NCI-H1436 (cell line): Measurements from ENCODE around the gene ZC3H12C.

ENCODE experiments used
- DNase-seq: peaks from one replicate; lab custom pipeline; 2025; lab: John Stamatoyannopoulos, UW

The ZC3H12C gene

GRCh38 chr11:110098645-110099044 lies 5.5 kb downstream of the ZC3H12C start:
- DNase-seq = no peak

- DNase-seq = no peak
Observed at GRCh38 chr11:110100476-110101240, 7.5 kb downstream of the ZC3H12C start.

GRCh38 chr11:110106713-110107274 lies 13.6 kb downstream of the ZC3H12C start:
- no peak for DNase-seq

DNA sequence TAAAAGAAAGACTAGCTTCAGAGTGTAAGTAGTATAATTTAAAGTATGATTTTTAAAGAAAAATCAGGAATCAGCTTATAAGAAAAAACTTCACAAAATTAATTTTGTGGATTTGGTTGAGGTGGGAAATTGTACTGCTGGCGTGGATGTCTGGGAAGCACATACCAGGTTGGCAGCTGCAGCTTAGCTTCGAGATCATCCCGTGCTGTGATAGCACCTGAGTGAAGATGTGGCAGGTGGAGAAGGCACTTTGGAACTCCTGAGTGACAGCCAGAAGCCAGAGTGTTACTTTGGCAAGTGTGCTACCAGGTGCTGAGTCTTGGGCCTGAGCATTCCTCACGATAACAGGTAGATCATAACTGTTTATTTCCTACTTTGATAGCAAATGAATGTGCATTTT lies 17.7 kb downstream of the ZC3H12C start:
- DNase-seq = no peak

GRCh38 chr11:110112457-110112856 lies 19.3 kb downstream of the ZC3H12C start:
- no peak for DNase-seq

GRCh38 chr11:110113505-110113904 lies 20.3 kb downstream of the ZC3H12C start:
- DNase-seq = no peak

DNA sequence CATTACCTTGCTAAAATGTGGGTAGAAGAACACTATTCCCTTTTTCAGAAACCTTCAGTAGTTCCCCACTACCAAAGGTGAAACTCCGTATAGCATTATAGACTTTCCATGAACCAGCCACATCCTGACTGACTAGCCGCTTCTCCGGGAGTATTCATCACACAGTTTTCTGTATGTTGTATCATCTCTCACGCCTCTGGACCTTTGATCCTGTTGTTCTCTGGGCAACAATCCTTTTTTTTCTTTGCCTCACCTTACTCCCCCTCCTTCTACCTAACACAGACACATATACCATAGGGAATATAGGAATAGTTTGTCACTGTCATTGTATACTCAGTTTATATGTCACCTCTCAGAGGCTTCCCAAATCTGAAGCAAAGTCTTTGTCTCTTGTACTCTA lies 20.8 kb downstream of the ZC3H12C start:
- no peak for DNase-seq

GRCh38 chr11:110119317-110119716 lies 26.1 kb downstream of the ZC3H12C start:
- DNase-seq = no peak

DNA sequence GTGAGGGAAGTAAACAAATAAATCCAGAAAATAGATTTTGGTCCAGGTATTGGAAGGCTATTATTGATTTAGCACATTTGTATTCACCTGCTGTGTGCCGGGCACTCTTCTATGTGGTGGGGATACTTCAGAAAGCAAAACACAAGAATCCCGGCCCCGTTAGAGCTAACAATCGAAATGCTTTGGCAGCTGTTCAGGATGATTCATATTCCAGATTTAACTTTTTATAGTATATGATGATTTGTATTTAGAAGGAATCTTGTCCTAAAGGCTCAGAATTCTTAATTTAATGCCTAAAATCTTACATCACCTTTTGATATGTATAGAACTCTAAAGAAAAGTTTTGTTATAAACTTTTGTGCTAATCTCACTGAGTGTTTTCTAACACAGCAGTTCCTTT lies 28.0 kb downstream of the ZC3H12C start:
- no peak for DNase-seq

DNA sequence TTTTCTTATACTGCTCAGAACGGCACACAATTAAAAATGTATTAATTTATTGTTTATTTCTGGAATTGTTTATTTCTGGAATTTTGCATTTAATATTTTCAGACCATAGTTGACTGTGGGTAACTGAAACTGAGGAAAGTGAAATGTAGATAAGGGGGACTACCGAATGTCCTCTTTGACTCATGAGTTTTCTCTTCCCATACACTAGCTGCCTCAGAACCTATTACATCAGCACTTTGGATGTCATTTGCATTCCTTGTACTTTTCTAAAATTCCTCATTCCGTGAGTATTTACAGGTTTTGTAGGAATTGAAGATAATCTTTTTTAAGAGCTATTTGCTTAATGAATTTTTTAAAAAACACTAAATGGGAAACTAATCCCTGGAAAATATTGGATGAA lies 29.8 kb downstream of the ZC3H12C start:
- no peak for DNase-seq

GRCh38 chr11:110124605-110125004 lies 31.4 kb downstream of the ZC3H12C start:
- no peak for DNase-seq

DNA sequence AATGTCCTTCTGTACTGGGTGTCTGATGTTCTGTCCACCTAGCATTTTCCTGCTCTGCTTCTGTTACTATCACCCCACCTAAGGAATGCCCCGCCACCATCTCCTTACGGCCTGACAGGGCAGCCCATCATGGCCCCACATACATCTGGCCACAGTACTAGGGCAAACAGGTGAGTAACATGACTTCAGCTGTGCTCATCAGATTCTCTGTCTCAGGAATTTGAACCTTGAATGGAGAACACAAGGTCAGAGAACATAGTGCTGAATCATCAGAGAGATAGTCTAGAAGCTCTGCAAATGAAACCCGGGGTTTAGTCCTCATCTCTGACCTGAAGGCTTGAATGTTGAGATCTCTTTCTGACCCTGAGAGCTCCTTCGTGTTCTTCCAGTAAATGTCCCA lies 32.4 kb downstream of the ZC3H12C start:
- DNase-seq = no peak

GRCh38 chr11:110126936-110127335 lies 33.7 kb downstream of the ZC3H12C start:
- no peak for DNase-seq

- DNase-seq = no peak
Observed at GRCh38 chr11:110128161-110128560, 35.0 kb downstream of the ZC3H12C start.

GRCh38 chr11:110130642-110131238 lies 37.5 kb downstream of the ZC3H12C start:
- peak; percentile 97 for DNase-seq

GRCh38 chr11:110131386-110132123 lies 38.4 kb downstream of the ZC3H12C start:
- DNase-seq = peak; percentile 54

DNA sequence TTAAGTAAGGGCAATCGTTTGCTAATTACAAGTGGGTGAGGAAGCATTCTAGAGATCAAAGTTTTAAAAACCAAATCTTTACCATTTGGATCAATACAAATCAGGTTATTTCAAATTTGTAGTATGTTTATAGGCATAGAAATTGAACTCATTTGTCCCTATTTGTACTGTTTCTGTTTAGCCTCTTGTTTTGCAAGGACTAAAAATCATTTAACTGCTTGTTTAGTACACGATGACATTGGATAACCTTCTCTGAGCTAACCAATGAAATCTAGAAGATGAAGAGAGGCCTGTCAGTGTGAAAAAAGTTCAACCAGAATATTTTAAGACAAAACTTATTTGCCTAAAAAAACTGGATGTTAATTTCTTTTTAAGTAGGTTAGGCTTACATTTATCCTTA lies 40.0 kb downstream of the ZC3H12C start:
- DNase-seq = no peak

- peak; percentile 82 for DNase-seq
Observed at GRCh38 chr11:110134110-110134509, 40.9 kb downstream of the ZC3H12C start.

GRCh38 chr11:110141812-110142211 lies 48.6 kb downstream of the ZC3H12C start:
- DNase-seq = no peak

- DNase-seq = no peak
Observed at GRCh38 chr11:110147962-110148709, 54.9 kb downstream of the ZC3H12C start.

DNA sequence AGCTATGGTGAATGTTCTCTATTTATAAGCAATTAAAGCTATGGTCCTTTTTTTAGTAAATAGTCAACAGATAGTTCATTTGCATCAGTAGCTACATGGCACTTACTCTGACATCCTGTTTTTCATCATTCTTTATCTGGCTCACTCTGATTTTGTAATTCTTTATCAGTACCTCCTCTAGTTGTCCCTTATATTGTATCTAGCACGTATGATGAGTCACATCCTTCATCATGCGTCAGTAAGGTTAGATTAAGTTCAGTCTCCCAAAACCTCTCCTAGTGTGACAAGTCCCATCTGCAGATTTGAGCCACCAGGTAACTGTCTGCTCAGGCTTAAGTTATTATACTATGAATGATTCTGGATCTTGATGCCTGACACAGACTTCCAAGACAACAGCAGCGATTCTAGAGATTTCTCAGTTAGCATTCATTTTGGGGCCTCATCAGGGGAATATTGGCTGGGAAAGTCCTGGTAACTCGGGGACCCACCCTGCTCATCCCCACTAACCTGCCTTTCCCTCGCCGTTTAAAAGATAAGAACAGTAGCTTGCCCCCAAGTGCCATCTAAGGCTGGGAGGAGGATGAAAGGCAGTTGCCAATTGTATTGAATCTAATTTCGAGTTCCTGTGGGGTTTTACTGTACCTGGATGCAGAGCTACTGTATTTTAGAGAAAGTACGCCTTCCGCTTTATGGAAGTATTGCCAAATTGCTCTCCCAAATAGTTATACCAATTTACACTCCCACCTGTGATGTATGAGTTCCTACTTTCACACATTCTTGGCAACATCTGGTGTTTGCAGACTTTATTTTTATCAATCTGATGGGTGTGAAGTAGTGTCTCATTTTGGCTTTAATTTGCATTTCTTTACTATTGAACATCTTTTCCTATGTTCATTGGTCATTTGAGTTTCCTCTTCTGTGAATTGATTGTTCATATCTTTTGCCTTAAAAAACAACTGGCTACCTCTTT lies 55.9 kb downstream of the ZC3H12C start:
- DNase-seq = no peak
